ENCODE measurements around the gene HOXB6.

The HOXB6 gene

DNA sequence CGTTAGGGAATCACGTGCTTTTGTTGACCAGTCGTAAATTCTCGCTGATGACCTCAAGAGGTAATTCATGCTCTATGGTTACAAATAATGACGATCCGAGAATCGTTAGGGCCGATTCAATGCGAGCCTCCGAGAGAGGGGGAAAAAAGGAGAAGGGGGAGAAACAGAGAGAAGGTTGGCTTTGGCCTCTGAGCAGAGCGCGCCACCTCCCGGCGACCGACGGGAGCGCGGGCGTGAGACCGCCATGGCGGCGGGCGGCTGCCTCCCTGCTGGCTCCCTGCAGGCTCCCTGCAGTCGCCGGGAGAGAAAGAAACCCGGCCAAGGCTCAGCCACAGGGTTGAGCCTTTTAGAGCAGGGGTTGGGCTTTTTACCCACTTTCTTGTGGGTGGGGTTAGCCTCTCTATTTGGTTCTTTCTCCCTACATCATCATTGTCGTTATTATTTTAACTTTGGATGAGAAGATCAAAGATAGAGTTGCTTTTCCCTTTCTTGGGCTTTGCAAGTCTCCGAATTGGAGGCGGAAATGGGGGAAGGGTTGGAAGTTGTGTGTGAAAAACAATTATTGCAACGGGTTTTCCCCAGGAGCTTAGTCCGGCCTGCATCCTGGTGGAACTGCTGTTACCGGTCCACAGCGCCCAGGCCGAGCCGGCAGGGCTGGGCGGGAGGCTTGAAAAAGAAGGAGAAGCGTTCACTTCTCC, 10.8 kb downstream of the HOXB6 start:
- peak; percentile 85 for DNase-seq

DNA sequence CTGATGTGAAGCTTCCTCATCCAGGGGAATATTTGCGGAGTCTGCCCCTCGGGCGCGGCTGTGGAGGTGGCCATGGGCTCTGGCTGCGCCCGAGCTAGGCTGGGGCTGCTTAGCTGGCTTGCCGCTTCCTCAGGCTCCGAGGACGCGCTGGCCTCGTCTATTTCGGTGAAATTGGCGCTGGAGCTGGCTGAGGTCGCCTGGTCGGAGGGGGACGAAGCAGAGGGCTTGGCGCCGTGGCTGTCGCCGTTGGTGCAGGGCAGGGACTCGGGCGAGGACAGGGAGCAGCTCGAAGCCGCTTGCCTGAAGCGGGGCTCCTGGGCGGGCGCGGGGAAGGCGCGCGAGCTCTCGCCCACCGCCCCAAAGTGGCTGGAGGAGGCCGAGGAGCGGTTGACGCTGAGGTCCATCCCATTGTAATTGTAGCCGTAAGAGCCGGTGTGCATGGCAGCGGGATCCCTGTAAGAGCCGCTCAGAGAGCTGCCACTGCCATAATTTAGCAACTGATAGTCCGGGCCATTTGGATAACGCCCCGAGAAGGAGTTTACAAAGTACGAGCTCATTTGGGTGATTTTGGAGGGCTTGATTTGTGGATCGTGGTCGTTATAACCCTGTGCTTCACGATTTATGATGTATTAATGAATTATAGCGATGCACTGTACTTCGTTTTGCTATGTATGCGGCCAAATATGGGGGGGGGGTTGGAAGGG, 11.5 kb downstream of the HOXB6 start, which contains the start of gene HOXB5:
HOXB5 (minus strand) TSS at position 654 of the 704 bp plus-strand sequence; CDS start at position 557, 97 bp downstream.
- no peak for DNase-seq

DNA sequence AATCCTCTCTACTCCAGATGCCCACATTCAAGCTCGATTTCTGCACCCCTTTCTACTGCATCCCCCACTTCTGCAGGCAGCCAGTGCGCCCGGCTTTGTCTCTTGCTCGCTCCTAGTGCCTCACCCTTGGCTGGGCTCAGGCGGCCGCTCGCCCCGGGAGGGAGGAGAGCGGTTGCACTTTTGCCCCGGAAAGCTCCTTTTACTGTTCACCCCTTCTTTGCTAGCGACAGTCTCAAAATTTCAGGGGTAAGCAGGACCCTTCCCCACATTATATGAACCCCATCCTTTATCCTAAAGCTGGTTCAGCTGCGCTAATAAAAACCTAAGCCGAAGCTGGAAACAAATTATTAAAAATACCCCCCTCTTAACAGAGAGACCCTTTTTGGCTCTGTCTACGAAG, 12.2 kb downstream of the HOXB6 start:
- DNase-seq: no peak

DNA sequence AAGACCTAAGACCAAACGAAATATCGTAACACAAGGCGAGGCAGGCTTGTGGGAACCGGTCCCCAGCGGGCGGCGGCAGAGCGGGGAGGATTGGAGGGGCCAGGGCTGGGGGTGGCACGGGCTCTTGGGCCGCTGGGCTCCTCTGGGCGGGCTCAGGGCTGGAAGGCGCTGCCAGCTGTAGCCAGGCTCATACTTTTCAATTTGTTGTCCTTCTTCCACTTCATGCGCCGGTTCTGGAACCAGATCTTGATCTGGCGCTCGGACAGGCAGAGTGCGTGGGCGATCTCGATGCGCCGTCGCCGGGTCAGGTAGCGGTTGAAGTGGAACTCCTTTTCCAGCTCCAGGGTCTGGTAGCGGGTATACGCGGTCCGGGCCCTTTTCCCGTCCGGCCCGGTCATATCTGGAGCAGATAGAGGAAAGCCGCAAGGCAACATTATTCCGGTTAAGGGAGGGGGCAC, 12.7 kb downstream of the HOXB6 start:
- no peak for DNase-seq

DNA sequence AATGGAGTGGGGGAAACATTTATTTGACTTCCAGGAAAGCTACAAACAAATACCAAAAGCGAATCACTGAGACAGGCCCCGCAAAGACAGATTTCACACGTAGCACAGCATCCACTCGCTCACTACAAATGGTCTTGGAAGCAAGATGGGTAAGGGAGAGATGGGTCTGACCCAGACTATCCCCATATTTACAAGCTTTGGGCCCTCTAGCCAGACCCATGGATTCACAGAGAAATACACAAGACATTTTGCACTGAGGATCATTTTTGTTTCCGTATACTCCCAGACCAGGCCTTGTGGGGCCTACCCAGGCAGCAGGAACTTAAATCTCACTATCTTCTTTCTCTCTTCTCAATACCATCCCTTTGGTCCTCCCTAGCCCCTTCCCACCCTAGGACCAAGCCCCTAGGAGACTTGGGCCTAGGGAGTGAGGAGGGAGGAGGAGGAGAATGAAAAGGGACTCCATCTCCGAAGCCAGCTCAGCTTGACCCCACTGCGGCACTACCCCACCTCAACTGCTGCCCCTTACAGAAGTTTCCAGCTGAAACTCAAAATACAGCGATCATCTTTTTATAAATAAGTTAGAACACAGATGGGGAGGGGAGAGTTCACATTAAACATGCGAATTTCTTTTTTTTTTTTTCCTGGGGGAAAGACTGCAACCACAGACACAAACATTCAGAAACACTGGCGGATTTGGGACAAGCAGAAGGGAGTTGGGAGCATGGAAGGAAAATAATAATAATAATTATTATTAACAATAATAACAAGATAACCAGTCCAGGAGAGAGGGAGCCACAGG, 13.3 kb downstream of the HOXB6 start:
- DNase-seq: no peak

DNA sequence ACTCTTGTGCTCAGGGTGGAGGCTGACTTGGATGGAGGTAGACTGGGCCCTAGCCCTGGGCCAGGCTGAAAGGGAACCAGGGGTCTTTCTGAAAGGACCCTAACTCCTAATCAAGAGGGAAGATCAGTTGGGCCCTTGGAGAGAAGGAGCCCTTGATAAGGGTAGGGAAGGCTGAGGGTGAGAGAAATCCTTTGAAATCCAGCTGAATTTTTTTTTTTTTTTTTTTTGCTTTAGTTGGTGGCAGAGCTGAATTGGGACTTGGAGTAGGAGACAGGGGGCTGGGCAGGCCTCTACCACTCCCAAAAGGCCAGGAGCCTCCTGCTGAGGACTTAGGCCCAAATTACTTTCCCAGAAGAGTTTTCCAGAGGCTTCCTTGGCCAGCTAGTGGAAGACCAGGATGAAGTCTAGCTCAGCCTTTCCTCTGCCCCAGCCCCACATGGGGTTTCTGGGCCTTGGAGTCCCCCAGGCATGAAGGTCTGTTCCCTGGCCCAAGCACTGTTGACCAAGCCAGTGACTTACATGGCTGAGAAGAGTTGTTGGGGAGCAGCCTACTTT, 14.1 kb downstream of the HOXB6 start:
- DNase-seq: no peak

DNA sequence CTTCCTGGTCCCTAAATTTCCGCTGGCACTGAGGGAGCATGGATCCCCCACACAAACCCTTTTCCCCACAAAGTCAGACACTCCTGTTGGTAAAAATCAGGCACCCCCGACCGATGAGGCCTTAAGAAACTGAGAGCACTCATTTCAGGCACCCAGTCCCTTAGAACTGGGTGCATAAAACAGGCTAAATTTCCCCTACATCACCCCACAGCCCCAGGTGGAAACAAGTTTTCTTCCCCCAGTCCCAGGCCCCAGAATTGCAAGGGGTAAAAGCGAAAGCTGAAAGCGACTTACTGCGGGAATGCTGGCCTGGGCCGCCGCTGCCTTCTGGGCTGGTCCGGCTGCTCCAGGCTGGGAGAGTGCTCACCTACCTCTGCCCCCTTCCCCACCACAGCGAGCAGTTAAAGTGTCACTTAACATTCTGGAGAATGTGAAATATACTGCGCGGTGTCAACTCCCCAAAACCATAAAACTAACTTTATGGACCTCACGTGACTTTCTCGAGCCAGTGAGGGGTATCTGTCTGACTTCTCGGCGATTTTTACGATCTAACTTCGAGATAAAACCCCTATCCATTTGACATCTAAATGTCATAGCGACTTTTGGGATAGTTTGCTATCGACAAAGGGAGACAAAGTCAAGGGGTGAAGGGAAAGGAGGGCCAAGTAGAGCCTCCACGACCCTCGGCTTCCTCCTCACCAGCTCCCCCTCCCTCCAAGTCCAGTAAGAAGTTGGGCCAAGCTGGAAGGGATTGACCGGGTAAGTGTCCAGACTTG, 14.8 kb downstream of the HOXB6 start, which contains the start of gene HOXB3:
HOXB3 (minus strand) TSS at position 411 of the 776 bp plus-strand sequence. CDS start 37,767 bp downstream, outside the sequence.
- DNase-seq: no peak

DNA sequence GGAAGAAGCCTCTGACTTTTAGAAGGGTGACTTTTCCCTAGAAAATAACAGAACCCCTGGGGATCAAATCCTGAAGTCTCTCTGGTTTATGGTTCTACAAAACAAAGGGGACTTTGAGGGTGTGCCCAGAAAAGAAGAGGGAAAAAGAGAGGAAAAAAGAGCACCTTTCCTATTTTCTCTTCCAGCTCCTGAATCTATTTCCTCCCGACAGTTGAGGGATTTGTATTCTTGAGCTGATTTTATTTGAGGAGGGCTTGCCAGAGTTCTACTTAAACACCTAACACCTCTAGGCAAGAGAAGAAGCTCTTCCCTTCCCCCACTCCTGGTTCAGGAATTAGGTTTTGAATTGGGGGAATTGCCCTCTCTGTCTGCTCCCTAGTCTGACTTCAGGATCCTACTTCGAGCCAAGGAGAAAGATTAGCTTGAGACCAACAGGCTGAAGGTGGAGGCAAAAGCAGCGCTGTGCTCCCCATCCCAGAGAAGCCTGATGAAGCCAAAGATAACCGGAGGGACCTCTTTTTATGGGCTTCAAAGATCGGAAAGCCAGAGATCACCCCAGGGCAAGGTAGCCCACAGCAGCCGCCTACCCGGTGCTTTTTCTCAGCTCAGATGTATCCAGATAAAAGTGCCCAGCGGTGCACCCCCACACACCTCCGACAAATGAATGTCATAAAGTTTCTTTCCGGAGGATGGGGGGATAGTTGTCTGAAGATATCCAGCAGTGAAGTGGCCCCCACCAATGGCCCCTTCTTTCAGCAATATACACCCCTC, 15.5 kb downstream of the HOXB6 start:
- DNase-seq: no peak

DNA sequence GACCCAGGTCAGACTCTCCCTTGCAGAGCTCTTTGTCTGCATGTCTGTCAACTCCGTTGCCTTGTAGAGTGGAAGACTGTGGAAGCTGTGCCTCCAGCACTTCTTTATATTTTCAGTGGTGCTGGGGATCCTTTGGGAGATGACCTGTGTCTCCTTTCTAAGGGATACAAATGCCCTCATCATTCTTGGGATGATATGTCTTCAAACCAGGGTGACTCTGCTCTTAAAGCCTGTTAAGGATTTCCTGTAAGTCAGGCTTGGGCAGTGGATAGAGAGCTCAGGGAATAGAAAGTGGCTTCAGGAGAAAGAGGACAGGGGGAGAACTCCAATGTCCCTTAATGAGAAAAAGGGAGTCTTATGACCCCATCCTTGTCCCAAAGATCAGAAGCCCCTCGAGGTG, 16.3 kb downstream of the HOXB6 start:
- no peak for DNase-seq

DNA sequence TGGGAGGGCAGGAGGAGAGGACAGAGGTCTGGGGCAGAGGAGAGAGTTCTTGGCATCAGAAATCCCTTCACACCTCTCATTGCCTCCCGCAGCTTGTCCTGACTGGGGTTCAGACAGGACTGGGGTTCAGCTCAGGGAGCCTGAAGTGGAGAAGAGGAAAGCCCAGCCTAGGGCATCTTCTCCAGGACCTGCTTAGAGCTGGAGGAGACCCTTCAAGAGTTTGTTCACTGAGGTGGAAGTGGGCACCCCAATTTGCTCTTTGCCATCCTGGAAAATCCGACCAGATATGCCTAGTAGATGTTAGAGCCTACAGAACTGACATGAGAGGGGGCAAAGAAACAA, 16.7 kb downstream of the HOXB6 start:
- DNase-seq: no peak

DNA sequence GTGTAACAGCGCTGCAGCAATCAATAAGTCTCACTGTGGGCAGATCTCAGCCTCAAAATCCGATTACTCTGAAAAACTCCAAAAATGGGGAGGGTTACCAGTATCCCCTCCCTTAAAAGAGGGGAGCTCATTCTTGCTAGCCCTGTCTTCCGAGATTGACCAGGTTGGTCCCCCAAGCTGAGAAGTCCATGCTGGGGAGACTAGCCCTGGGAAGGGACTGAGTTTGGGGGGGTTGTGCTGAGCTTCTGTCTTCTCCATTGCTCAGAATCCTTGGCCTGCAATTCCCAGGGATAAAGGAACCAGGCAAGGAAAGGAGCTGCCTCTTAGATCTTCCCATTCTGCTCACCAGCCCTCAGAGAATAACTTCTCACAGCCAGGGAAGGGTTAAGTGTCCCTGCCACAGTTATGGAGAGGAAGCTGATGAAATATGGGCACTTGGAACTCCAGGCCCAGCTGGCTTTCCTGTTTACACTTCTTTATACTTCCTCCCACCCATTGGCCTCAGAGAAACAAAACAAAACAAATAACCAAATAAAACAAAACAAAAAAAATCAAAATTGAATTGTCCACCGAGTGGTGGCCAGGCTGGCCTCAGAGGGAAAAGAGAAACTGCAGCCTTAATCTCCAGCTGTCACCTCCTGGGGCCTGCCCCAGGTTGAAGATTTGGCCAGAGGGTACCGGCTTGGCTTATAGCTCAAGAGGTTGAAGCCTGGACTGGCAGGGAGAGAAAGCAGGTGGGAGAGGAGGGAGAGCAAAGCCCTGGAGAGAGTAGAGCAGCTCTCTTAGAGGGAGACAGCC, 17.3 kb downstream of the HOXB6 start:
- no peak for DNase-seq

DNA sequence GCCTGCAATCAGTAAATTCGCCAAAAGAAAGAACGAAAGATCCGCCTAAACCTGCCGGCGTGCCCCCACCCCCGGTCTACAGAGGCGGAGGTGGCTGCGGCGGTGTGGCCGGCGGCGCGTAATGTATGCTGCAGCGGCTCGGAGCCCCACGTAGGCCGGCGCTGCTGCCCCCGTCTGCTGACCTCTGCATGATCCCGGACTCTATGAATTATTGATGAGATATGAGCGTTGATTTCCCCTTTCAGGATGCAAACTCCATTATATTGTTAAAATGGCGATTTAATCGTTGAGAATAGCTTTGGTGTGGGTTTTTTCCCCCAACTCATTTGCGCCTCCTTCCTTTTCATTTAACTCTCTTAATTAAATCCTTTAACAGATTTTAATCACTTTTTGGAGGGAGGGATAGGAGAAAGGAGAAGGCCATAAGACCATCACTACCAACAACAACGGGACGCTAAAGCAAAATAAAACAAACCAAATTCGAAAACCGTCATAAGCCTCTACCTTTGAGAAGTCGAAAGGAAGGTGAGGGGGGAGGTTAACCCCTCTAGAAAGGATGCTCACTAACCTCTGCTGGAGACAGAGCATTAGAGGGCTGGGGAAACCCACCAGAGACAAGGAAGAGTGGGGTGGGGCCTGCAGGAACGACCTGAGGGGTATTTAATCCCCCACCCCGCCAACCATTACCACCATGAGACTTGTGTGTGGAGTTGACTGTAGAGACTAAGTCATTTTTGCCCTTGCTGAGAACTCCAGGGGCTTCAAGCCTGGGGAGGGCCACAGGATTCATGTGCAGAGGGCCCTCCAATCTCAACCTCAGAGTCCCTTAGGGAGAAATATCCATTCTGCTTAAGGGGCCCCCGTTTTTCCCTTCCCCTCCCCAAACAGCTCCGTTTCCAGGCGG, 18.2 kb downstream of the HOXB6 start:
- DNase-seq: peak; percentile 32

DNA sequence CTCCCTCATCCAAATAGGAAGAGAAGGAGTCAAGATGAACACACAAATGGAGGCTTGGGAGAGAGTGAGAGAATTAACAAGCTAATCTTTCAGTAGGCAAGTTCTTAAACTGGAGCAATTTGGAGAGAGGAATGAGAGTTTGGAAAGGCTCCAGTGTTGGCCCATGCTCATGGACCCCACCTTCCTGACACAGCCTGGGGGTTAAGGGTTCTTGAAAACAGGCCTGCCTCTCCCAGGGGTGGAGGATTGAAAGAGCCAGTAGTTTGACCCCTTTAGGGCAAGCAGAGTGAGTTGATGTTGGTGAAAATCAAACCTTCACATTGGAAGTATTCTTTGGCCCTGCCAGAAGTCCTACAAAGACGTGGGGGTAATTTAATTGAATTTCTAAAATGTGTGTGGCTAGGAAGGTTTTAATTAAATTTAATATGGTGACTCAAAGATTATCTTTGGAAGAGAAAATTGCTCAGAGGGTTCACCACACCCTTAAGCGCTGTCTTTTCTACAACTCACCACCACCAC, 20.5 kb downstream of the HOXB6 start:
- DNase-seq: no peak

DNA sequence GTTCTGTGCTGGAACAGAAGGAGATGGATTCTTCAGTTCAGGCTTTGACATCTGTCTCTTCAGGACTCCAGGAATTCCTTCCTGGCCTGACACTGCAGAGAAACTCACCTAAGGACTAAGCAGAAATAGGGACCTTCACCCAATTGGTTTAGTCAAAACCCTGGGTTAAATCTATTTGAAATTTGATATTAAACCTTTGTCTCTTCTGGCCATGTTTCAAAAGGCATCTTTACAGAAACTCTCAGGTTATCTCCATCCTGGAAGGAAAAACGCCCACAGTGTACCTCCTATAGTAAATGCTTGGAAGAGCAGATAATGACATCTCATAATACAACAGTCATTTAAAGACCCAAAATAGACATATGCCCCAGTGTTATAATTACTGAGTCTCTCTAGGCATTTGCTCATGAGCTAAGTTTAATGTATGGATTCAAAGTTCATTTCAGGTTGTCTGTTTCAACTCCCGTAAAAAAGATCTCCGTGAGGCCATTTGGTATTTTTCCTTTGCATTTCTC, 21.0 kb downstream of the HOXB6 start:
- DNase-seq: no peak

DNA sequence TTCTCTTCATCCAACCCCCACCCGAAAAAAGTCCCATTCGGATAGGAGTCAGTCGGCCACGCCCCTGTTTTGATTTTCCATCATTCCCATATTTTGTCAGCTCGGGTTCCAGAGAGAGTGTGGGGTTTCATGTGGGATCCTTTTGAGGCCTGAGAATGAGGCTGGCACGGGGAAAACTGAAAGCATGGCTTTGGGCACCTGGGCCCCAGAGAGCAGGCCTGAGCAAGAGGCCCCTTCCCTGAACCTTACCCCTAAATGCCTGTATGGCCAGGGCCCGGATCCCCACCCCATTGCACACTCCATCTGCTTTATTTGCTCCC, 22.1 kb downstream of the HOXB6 start:
- no peak for DNase-seq

DNA sequence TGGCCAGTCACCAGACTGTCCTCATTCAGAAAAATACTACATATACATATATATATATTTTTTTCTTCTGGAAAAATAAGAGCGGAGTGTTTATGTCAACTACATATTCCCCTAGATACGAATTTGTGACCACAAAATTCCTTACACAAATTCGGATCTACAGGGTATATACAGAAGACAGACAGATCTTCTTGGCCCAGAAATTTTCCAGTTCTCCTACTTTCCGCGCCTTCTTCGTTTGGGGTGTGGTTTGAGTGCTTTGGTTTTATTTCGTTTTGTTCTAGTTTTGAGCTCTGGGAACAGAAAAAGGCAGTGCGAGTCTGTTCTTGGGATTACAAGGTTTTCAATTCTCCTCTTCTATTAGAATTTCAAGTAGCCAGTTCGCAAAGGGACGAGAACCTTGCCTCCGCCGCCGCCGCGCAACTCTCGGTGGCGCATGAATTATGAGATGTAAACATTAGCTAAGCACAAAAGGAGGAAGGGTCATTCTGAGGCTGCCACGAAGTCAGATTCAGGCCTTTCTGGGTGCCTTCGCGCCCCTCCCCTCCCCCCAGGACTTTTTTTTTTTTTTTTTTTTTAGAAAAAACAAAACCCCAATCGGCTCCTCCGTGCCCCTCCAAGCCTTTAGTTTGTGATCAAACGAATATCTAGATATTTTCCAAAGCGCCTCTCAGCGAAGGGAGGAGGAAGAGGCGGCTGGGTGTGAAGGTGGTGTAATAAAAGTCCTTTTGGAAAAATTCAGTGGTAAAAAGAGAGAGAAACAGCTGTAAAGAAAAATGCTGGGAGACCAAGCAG, 24.8 kb downstream of the HOXB6 start:
- DNase-seq: no peak

DNA sequence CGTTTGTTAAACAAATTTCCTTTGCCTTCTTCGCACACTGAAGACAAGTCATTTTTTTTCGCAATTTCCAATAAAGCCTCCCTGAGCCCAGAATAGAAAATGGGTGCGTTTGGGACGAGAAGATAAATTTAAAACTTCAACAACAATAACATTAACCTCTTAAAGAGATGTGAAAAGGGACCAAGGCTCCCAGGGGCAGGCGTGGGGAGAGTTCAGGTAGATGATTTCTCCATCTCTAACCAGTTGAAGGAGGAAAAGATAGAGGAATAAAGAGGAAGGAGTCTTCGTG, 25.4 kb downstream of the HOXB6 start:
- DNase-seq: no peak

DNA sequence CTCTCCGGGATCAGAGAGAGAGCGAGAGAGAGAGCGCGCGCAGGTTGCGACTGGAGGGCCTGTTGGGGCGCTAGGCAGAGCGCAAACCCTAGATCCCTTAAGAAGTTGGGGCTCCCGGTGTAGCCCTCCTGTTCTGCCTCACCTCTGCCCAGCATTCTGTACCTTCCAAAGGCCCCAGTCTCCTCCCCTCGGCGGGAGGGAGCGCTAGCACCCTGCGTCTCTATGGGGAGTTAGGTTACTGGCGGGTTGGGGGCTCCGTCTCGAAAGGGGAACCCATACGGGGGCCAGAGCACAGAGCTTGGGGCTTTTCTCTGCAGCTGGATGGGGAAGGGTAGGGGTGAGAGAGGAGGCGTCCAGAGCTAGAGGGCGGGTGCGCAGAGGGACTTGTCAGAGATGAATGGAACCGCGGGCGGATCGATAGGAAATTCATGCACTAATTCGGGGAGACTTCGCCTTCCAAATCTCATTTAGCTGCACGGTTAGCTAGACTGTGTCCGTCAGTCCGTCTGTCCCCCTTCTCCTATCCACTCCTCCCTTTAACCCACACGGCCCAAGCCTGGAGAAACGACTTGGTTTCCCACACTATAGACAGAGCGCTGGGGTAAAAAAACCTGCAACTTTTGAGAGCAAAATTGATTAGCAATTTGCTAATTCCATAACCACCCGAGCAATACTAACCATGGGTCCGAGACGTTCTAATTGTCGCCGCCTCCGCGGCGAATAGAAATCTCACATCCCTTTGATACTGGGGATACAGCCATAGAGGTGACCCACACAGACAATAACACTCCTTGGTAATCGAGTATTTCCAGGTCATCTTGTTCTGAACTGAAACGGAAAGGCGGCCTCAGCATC, 25.9 kb downstream of the HOXB6 start:
- DNase-seq: no peak

Data from CD4-positive, alpha-beta T cell treated with Interleukin-10 for 1 hour (primary cell).